A673 (cell line): ENCODE results near the gene CNTROB. TPM values are rescaled to one million over a fixed set of nuclear protein-coding genes. Genes with fewer than 3 reads are reported as not detected.

Experiments
- BruUV-seq: library from RNA; stranded (reverse); fragments of 400-500 nt; replicated peaks from 2 replicates; lab custom pipeline; 2021; lab: Mats Ljungman, UMichigan
- CTCF ChIA-PET: fragments of 300-600 bp; sonication (Branson Sonifier 250); formaldehyde crosslinking; loops from one replicate; lab custom pipeline; 2022; ENCODE audit warnings: antibody characterized with exemption; lab: Charles Lee
- POLR2A ChIA-PET: fragments of 300-600 bp; sonication (Branson Sonifier 250); formaldehyde crosslinking; loops from one replicate; lab custom pipeline; 2022; ENCODE audit warnings: antibody characterized with exemption; ENCODE audit not compliant: low non-redundant PET; lab: Charles Lee
- DNase-seq: peaks from one replicate; pipeline ENCODE4 v3.0.0-alpha.2; 2015; ENCODE audit warnings: low spot score
- H3K27ac ChIP-seq: fragments of 200-600 bp; sonication (generic); 2 replicates; pipeline ENCODE4 v1.5.1; 2016; ENCODE audit warnings: mixed run types, low read depth, mild to moderate bottlenecking, mixed read lengths, antibody characterized with exemption, low read length; ENCODE audit not compliant: poor library complexity, severe bottlenecking
- H3K27me3 ChIP-seq: fragments of 200-600 bp; sonication (generic); replicated peaks from 2 replicates; pipeline ENCODE4 v1.6.1; 2017; ENCODE audit warnings: mixed run types, low read depth, mild to moderate bottlenecking, mixed read lengths, antibody characterized with exemption, low read length; ENCODE audit not compliant: insufficient read depth, poor library complexity
- H3K36me3 ChIP-seq: fragments of 200-600 bp; sonication (generic); 2 replicates; pipeline ENCODE4 v1.6.1; 2016; ENCODE audit warnings: mixed run types, mild to moderate bottlenecking, mixed read lengths, antibody characterized with exemption, low read length; ENCODE audit not compliant: insufficient read depth, poor library complexity, severe bottlenecking
- H3K4me1 ChIP-seq: fragments of 200-600 bp; sonication (generic); 2 replicates; pipeline ENCODE4 v1.6.1; 2017; ENCODE audit warnings: mixed run types, mild to moderate bottlenecking, mixed read lengths, antibody characterized with exemption, low read length; ENCODE audit not compliant: insufficient read depth, poor library complexity, severe bottlenecking
- H3K4me3 ChIP-seq: fragments of 200-600 bp; sonication (generic); 2 replicates; pipeline ENCODE4 v1.5.1; 2016; ENCODE audit warnings: low read depth, mixed run types, mild to moderate bottlenecking, mixed read lengths, low read length; ENCODE audit not compliant: poor library complexity, severe bottlenecking
- H3K9me3 ChIP-seq: fragments of 200-600 bp; sonication (generic); 2 replicates; pipeline ENCODE4 v1.6.1; 2016; ENCODE audit warnings: mixed run types, low read depth, mild to moderate bottlenecking, mixed read lengths, antibody characterized with exemption, low read length; ENCODE audit not compliant: poor library complexity, severe bottlenecking
- EZH2 ChIP-seq: fragments of 200-600 bp; sonication (generic); IDR thresholded peaks from 2 replicates; pipeline ENCODE4 v1.6.1; 2017; ENCODE audit warnings: borderline replicate concordance, low read depth, mild to moderate bottlenecking, mixed read lengths, antibody characterized with exemption, low read length; ENCODE audit not compliant: poor library complexity, severe bottlenecking
- intact Hi-C: fragments of 100-400 bp; cut with micrococcal nuclease; formaldehyde crosslinking; loops from one replicate; pipeline ENCODE4 v1.10.0; 2022; ENCODE audit not compliant: unreplicated experiment
- total RNA-seq: library from RNA; stranded (reverse); gene quantifications from 2 replicates; pipeline ENCODE4 v1.2.3, GENCODE V29; 2021
- TF ChIP-seq, protein P1 (sequence below): fragments of 300-800, 200-600 bp; sonication (generic); conservative IDR thresholded peaks from 2 replicates; pipeline ENCODE4 v1.5.1; 2017; ENCODE audit warnings: low read depth, mild to moderate bottlenecking, antibody characterized with exemption, low read length, moderate library complexity, mixed read lengths

The CNTROB gene
- total RNA-seq, 1 experiment from 2014 or later: 72.3 TPM

DNA sequence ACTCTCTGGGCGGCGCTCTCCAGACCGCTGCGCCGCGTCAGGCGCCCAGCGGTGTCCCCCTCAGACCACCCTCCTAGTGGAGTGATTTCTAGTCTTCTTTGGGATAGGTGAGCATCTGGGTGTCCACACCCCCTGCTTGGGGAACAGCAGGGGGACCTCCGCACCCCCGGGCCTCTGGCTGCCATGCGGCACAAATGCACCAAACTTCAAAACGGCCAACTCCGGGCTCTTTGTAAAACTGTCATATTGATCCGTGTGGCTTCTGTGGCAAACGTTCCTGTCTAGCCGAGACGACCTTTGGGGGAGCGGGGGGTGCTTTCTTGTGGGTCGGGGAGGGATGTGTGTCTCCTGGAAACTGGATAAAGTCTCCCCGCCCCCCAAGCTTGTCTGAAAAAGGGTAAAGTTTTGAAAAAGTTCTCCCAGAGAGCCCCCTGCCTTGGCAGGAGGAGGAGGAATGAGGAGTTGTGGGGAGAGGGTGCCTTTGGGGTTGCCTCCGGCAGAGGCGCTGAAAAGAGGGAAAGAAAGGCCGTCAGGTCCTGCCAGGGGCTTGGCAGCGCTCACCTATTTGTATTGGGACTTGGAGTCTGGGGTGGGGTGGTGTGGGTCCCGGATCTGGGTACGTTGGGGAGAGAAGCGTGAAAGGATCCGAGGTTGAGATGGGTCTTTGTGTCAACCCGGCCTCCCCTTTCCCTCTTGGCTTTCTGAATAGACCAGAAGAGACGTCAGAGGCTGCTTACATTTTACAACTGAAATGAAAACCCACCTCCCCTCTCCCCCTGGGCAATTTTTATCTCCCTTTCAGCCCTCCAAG lies 45.6 kb upstream of the CNTROB start:
- BruUV-seq: no TSS peak
- Histone ChIP-seq H3K36me3 (peaks cover 20% of the 10 kb centered on the region), H3K27ac (peak overlapping the region; percentile 96), H3K4me3 (peak overlapping the region; percentile 87), H3K4me1 (peaks cover 47% of the 10 kb centered on the region), H3K9me3 (no peaks in the 10 kb centered on the region), H3K27me3 (no peaks in the 10 kb centered on the region)
- DNase-seq: peak; percentile 67
- intact Hi-C loops: loop anchor here (5.0 kb wide), 3 partner anchors 46 to 336 kb away; partner anchors contain the start of genes CNTROB, MPDU1 and TRAPPC1
- ChIA-PET CTCF (no interaction called here), POLR2A (no interaction called here)
- no peak for TF ChIP-seq EZH2
- TF ChIP-seq, protein P1, sequence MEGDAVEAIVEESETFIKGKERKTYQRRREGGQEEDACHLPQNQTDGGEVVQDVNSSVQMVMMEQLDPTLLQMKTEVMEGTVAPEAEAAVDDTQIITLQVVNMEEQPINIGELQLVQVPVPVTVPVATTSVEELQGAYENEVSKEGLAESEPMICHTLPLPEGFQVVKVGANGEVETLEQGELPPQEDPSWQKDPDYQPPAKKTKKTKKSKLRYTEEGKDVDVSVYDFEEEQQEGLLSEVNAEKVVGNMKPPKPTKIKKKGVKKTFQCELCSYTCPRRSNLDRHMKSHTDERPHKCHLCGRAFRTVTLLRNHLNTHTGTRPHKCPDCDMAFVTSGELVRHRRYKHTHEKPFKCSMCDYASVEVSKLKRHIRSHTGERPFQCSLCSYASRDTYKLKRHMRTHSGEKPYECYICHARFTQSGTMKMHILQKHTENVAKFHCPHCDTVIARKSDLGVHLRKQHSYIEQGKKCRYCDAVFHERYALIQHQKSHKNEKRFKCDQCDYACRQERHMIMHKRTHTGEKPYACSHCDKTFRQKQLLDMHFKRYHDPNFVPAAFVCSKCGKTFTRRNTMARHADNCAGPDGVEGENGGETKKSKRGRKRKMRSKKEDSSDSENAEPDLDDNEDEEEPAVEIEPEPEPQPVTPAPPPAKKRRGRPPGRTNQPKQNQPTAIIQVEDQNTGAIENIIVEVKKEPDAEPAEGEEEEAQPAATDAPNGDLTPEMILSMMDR: no peak

DNA sequence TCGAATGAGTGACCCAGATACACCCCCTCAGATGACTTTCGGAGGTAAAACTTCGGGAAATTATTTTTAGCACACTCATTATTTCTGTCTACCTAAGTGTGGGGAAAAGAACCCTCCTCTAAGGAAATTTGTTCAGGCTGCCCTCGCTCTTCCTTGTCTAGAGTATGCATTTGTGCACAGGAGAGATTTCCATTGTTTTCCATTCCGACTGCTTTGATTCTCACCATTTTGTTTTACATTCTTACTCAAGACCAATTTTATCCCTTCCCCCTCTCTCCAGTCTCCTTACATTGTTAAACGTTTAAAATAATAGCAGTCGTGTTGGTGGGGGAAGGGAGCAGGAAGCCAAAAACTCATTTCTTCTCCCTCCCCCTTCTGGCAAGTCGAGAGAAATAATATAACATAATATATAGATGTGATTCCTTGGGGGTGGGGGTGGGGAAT lies 44.9 kb upstream of the CNTROB start:
- Histone ChIP-seq H3K27ac (peak overlapping the region; percentile 96), H3K4me3 (peak overlapping the region; percentile 87), H3K9me3 (no peaks in the 10 kb centered on the region), H3K27me3 (no peaks in the 10 kb centered on the region), H3K4me1 (peaks cover 42% of the 10 kb centered on the region), H3K36me3 (peaks cover 26% of the 10 kb centered on the region)
- POLR2A ChIA-PET: no interaction called here
- DNase-seq: no peak
- CTCF ChIA-PET: no interaction called here
- no peak for TF ChIP-seq EZH2
- TF ChIP-seq, protein P1: 0 out of 2 replicates have a peak, but pooled peaks have one; percentile 19
- intact Hi-C loops: loop anchor here (5.0 kb wide), 3 partner anchors 45 to 335 kb away; partner anchors contain the start of genes CNTROB, MPDU1 and TRAPPC1
- BruUV-seq: TSS peak; percentile 71

- peak overlapping the region; percentile 87 for H3K4me3 ChIP-seq
- TF ChIP-seq EZH2: no peak
- TF ChIP-seq, protein P1: no peak
- DNase-seq: peak; percentile 99
- CTCF ChIA-PET: no interaction called here
- H3K27me3 ChIP-seq: no peaks in the 10 kb centered on the region
- intact Hi-C loops: loop anchor here (5.0 kb wide), 3 partner anchors 45 to 335 kb away; partner anchors contain the start of genes CNTROB, MPDU1 and TRAPPC1
- POLR2A ChIA-PET: no interaction called here
- H3K36me3 ChIP-seq: peaks cover 32% of the 10 kb centered on the region
- H3K9me3 ChIP-seq: no peaks in the 10 kb centered on the region
- H3K27ac ChIP-seq: peak overlapping the region; percentile 96
- BruUV-seq: no TSS peak
- peaks cover 37% of the 10 kb centered on the region for H3K4me1 ChIP-seq
Observed at GRCh38 chr17:7887482-7888183, 44.4 kb upstream of the CNTROB start.
